Loucy (cell line): ENCODE results near the gene DKK3.

Experiments
- EZH2phosphoT487 ChIP-seq: fragments of 200-600 bp; IDR thresholded peaks from 2 replicates; pipeline ENCODE4 v1.6.1; 2018; ENCODE audit warnings: antibody characterized with exemption, mild to moderate bottlenecking, moderate library complexity, borderline replicate concordance
- TF ChIP-seq, protein P1 (sequence below): fragments of 200-600 bp; sonication (generic); conservative IDR thresholded peaks from 2 replicates; pipeline ENCODE4 v1.5.1; 2014; ENCODE audit warnings: mild to moderate bottlenecking, antibody characterized with exemption, low read length

DNA sequence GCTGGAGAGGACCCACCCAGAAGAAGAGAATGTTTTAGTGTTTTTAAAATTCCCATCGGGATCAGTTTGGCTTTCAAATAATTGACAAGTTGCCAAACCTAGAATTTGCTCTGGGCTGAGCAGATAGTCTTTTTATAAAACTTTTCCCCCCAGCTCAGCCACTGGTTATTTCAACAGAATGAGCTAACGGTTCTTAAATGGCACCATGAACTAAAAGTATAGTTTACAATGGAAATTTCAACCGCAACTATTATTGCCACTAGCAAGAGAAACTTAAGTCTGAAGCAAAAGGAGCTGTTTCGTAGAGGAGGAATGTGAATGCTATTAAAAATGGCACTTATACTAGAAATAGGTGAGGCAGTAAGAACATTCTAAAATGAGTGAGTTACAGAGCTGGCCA lies 3.4 kb downstream of the DKK3 start:
- TF ChIP-seq, protein P1, sequence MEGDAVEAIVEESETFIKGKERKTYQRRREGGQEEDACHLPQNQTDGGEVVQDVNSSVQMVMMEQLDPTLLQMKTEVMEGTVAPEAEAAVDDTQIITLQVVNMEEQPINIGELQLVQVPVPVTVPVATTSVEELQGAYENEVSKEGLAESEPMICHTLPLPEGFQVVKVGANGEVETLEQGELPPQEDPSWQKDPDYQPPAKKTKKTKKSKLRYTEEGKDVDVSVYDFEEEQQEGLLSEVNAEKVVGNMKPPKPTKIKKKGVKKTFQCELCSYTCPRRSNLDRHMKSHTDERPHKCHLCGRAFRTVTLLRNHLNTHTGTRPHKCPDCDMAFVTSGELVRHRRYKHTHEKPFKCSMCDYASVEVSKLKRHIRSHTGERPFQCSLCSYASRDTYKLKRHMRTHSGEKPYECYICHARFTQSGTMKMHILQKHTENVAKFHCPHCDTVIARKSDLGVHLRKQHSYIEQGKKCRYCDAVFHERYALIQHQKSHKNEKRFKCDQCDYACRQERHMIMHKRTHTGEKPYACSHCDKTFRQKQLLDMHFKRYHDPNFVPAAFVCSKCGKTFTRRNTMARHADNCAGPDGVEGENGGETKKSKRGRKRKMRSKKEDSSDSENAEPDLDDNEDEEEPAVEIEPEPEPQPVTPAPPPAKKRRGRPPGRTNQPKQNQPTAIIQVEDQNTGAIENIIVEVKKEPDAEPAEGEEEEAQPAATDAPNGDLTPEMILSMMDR: no peak
- no peak for TF ChIP-seq EZH2phosphoT487
